Measurements from ENCODE around the gene CAPN1. TPM values are rescaled to one million over a fixed set of nuclear protein-coding genes. Genes with fewer than 3 reads are reported as not detected.

The CAPN1 gene
- total and polyA plus RNA-seq, 2 donors (not counting 1 experiment from before 2014, with no cell fraction given): 192 to 202 TPM

DNA sequence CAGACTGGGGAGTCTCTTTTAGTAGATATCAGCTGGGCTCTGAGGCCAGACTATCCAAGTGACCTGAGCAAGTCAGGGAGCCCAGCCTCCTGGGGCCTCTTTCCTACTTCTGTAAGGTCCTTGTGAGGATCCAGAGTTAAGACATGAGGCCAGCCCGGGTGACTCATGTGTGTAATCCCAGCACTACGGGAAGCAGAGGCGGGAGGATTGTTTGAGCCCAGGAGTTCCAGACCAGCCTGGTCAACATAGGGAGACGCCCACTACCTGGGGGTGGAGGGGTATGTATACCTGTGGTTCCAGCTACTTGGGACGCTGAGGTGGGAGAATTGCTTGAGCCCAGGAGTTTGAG lies 43.2 kb downstream of the CAPN1 start:
- Histone ChIP-seq H3K79me2 (ENCODE audit: control insufficient read depth, insufficient read depth, low read length) (no peaks in the 10 kb centered on the region), H2AFZ (ENCODE audit: insufficient read depth, low read depth, low read length, poor library complexity, severe bottlenecking) (peak overlapping the region; percentile 85), H3K4me2 (replicated peaks; ENCODE audit: low read depth, low read length, poor library complexity, severe bottlenecking) (peak overlapping the region; percentile 89), H3K4me3 (ENCODE audit: control extremely low read depth in 1 of 5, extremely low read depth in 1 of 5, insufficient read depth in 1 of 5, low read depth in 2 of 5, low read length in 4 of 5) (no peak overlapping the region), H3K9me3 (ENCODE audit: control extremely low read depth in 1 of 3, control insufficient read depth in 2 of 3, insufficient read depth in 1 of 3, low read length in 2 of 3) (no peaks in the 10 kb centered on the region), H3K36me3 (replicated peaks in 1 of 2; ENCODE audit: control extremely low read depth in 1 of 2, control insufficient read depth in 1 of 2, extremely low read depth in 1 of 2, insufficient read depth in 2 of 2, low read length in 1 of 2) (no peaks in the 10 kb centered on the region), H3K9ac (ENCODE audit: low read length) (peak overlapping the region; percentile 65), H3K27ac (ENCODE audit: low read length in 2 of 2) (no peak overlapping the region), H3K27me3 (replicated peaks in 1 of 4; ENCODE audit: control extremely low read depth in 1 of 4, control insufficient read depth in 3 of 4, insufficient read depth in 4 of 4, low read length in 3 of 4) (no peaks in the 10 kb centered on the region), H3K4me1 (ENCODE audit: control insufficient read depth in 2 of 2, insufficient read depth in 2 of 2, low read length in 2 of 2) (peaks cover 14 to 17% of the 10 kb centered on the region in 2 donors), H4K20me1 (ENCODE audit: control insufficient read depth, insufficient read depth, low read length, poor library complexity, severe bottlenecking) (no peaks in the 10 kb centered on the region)
- POLR2A ChIA-PET: interaction anchor here (0.6 to 0.9 kb wide), 2 partner anchors 90 to 995 kb away, joined by 3 read pairs; partner anchors contain the start of genes CDC42EP2 and DNAJC4
- Mint-ChIP-seq H3K4me1 (peaks cover 12% of the 10 kb centered on the region), H3K27me3 (no peaks in the 10 kb centered on the region), H3K4me3 (peak overlapping the region; percentile 91), H3K9me3 (ENCODE audit: insufficient read depth) (no peaks in the 10 kb centered on the region), H3K27ac (no peak overlapping the region)
- TF ChIP-seq EZH2 (IDR thresholded peaks at IDR 0.05; ENCODE audit: borderline replicate concordance, insufficient read depth, low read depth, low read length, poor library complexity, severe bottlenecking): no peak
- TF ChIP-seq, protein P1, sequence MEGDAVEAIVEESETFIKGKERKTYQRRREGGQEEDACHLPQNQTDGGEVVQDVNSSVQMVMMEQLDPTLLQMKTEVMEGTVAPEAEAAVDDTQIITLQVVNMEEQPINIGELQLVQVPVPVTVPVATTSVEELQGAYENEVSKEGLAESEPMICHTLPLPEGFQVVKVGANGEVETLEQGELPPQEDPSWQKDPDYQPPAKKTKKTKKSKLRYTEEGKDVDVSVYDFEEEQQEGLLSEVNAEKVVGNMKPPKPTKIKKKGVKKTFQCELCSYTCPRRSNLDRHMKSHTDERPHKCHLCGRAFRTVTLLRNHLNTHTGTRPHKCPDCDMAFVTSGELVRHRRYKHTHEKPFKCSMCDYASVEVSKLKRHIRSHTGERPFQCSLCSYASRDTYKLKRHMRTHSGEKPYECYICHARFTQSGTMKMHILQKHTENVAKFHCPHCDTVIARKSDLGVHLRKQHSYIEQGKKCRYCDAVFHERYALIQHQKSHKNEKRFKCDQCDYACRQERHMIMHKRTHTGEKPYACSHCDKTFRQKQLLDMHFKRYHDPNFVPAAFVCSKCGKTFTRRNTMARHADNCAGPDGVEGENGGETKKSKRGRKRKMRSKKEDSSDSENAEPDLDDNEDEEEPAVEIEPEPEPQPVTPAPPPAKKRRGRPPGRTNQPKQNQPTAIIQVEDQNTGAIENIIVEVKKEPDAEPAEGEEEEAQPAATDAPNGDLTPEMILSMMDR (IDR thresholded peaks at IDR 0.05): no peak
- ATAC-seq (ENCODE audit: low read depth): no peak
- DNase-seq: no peak
- 92% methylated on average over 4 of the region's 5 CpGs for WGBS (ENCODE audit: insufficient coverage)
- intact Hi-C loops (cut with micrococcal nuclease): loop anchor here (1.0 to 2.0 kb wide), 2 partner anchors 42 to 90 kb away; no protein-coding TSS in a partner anchor
- CTCF ChIA-PET: interaction anchor here (0.7 to 3.5 kb wide), 19 partner anchors 18 to 369 kb away, joined by 3 to 50 read pairs (median 5); partner anchors contain the start of genes CDC42EP2, POLA2, SNX15 and TM7SF2
